IPS-18a (cell line): ENCODE results near the gene ZSCAN10.
"Not testable (repeated sequence)": the region's sequence is repeated elsewhere in the genome, so short reads cannot be mapped to it uniquely, and the experiment has no call there.

Source experiments
- H3K27ac ChIP-seq: one replicate; pipeline ENCODE4 v1.5.1; 2013; ENCODE audit warnings: low read length
- H3K27me3 ChIP-seq: one replicate; pipeline ENCODE4 v1.6.1; 2013; ENCODE audit warnings: mild to moderate bottlenecking, low read length; ENCODE audit not compliant: control insufficient read depth, insufficient read depth
- H3K36me3 ChIP-seq: one replicate; pipeline ENCODE4 v1.6.1; 2013; ENCODE audit warnings: low read depth, low read length; ENCODE audit not compliant: control insufficient read depth
- H3K4me1 ChIP-seq: one replicate; pipeline ENCODE4 v1.6.1; 2013; ENCODE audit warnings: low read depth, low read length; ENCODE audit not compliant: control insufficient read depth
- H3K4me3 ChIP-seq: one replicate; pipeline ENCODE4 v1.5.1; 2013; ENCODE audit warnings: low read length
- H3K9ac ChIP-seq: one replicate; pipeline ENCODE4 v1.6.1; 2013; ENCODE audit warnings: mild to moderate bottlenecking, low read length, moderate library complexity
- H3K9me3 ChIP-seq: one replicate; pipeline ENCODE4 v1.6.1; 2013; ENCODE audit warnings: low read depth, low read length; ENCODE audit not compliant: control insufficient read depth

The ZSCAN10 gene

DNA sequence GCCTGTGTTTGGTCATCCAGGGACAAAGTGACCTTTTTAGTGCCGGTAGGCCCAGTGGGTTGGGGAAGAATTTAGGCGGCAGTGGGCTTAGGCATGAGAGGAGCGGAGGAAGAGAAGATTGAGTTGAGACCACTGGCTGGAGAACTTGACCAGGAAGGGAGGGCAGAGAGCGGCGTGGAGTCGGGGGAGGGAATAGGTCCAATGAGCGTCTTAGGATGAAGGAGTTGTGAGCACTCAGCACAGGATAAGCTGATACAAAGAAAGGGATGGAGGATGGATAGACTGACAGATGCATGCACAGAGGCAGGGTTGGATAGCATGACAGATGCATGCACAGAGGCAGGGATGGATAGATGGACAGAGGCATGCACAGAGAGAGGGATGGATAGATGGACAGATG is 25.6 kb downstream of the ZSCAN10 start:
- no peaks in the 10 kb centered on the region for H3K4me1 ChIP-seq

DNA sequence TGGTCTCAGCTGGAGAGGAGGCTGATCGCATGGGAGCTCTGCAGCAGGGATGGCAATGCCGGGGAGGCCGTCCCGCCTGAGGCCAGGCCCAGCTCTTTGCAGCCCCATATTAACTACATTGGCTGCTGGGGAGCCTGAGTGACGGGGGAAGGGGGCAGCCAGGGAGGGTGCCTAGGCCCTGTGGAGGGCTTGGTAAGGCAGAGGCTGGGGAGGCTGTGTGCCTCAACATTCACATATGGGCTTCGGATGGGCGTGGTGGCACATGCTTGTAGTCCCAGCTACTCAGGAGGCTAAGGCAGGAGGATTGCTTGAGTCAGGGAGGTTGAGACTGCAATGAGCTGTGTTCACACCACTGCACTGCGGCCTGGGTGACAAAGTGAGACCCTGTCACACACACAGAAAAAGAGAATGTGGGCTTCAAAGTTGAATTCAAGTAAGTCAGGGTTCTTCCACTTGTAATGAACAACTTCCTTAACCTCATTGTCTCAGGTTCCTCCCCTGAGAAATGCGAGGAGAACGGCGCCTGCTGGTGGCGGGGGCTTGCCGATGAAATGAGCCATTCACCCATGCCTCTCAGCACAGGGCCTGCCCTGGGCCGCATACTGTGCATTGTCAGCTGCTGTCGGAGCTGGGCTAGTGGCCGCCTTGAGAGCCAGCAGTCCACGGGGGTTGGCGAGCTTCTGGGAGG is 26.4 kb downstream of the ZSCAN10 start:
- not testable (repeated sequence) for H3K9me3 ChIP-seq, H3K4me1 ChIP-seq, H3K36me3 ChIP-seq, H3K9ac ChIP-seq, H3K27me3 ChIP-seq, H3K27ac ChIP-seq, H3K4me3 ChIP-seq

More for the DNA sequence above, 25.6 kb downstream of the ZSCAN10 start:
- no peak overlapping the region for H3K4me3 ChIP-seq
- no peaks in the 10 kb centered on the region for H3K9me3 ChIP-seq
- H3K27ac ChIP-seq, result no peak overlapping the region
- no peaks in the 10 kb centered on the region for H3K36me3 ChIP-seq
- no peaks in the 10 kb centered on the region for H3K27me3 ChIP-seq
- no peak overlapping the region for H3K9ac ChIP-seq

DNA sequence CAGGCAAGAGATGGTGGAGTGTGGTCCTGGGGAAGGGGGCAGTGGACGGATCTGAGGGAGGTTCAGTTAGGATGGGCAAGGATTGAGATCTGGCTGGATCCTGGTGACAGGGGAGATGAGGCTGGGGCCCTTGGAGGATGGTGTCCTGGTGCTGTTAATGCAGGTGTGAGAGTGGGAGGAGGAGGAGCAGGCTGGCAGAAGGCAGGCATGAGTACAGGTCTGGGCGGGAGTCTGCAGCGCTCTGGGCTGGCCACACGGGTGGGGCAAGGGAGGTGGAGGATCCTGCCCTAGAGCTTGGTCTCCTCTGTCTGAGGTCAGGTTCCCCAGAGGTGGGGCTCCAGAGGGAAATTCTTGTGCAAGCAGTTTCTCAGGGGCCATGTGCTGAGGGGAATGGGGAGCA is 26.9 kb downstream of the ZSCAN10 start:
- not testable (repeated sequence) for H3K4me1 ChIP-seq, H3K27ac ChIP-seq, H3K27me3 ChIP-seq, H3K36me3 ChIP-seq, H3K9ac ChIP-seq, H3K9me3 ChIP-seq, H3K4me3 ChIP-seq

DNA sequence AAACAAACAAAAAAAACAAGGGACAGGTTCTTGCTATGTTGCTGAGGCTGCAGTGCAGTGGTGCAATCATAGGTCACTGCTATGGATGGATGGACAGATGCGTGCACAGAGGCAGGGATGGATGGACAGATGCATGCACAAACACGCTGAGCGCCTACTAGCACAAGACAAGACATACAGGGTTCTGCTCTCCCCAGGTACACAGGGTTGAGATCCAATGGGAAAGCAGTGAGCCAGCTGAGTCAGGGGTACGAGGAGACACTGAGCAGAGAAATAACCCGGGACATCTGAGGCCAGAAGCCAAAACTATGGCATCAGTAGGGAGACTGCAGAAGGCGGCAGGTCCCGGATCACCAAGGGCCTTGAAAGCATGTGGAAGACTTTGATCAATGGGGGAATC is 27.4 kb downstream of the ZSCAN10 start:
- Histone ChIP-seq H3K36me3 (no peaks in the 10 kb centered on the region), H3K4me3 (no peak overlapping the region), H3K9me3 (no peaks in the 10 kb centered on the region), H3K27ac (no peak overlapping the region), H3K27me3 (no peaks in the 10 kb centered on the region), H3K9ac (no peak overlapping the region), H3K4me1 (no peaks in the 10 kb centered on the region)

DNA sequence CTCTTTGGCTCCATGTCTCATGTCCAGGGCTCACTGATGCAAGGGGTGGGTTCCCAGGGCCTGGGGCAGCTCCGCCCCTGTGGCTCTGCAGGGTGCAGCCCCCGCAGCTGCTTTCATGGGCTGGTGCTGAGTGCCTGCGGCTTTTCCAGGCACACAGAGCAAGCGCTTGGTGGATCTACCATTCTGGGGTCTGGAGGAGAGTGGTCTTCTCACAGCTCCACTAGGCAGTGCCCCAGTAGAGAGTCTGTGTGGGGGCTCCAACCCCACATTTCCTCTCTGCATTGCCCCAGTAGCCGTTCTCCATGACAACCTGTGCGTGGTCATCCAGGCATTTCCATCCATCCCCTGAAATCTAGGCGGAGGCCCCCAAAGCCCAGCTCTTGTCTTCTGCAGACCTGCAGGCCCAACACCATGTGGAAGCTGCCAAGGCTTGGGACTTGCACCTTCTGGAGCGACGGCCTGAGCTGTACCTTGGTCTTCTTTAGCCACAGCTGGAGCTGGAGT is 28.4 kb downstream of the ZSCAN10 start:
- no peaks in the 10 kb centered on the region for H3K9me3 ChIP-seq
- H3K4me1 ChIP-seq, result no peaks in the 10 kb centered on the region
- H3K27me3 ChIP-seq, result no peaks in the 10 kb centered on the region
- H3K27ac ChIP-seq, result no peak overlapping the region
- H3K36me3 ChIP-seq, result no peaks in the 10 kb centered on the region
- H3K4me3 ChIP-seq, result no peak overlapping the region
- H3K9ac ChIP-seq, result no peak overlapping the region

DNA sequence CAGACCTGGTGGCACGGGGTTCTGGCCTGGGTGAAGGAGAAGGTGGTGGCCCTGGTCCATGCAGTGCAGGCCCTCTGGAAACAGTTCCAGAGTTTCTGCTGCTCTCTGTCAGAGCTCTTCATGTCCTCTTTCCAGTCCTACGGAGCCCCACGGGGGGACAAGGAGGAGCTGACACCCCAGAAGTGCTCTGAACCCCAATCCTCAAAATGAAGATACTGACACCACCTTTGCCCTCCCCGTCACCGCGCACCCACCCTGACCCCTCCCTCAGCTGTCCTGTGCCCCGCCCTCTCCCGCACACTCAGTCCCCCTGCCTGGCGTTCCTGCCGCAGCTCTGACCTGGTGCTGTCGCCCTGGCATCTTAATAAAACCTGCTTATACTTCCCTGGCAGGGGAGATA is 29.9 kb downstream of the ZSCAN10 start:
- H3K4me3 ChIP-seq, H3K9ac ChIP-seq, H3K9me3 ChIP-seq, H3K4me1 ChIP-seq, H3K36me3 ChIP-seq, H3K27me3 ChIP-seq, H3K27ac ChIP-seq: not testable (repeated sequence)

DNA sequence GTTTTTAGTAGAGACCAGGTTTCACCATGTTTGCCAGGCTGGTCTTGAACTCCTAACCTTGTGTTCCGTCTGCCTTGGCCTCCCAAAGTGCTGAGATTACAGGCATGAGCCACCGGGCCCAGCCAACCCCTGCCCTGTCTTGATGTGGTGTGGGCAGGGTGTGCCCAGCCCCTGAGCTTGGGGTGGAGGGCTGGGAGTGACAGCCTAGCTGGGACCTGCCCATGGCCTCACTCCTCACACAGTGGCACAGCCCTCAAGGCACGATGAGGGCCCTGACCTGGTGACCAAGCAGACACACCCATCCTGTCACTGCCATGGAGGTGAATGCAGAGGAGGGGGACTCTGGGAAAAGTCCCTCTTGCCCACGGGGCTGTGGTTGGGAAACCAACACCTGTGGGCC is 30.6 kb downstream of the ZSCAN10 start:
- Histone ChIP-seq H3K9ac (no peak overlapping the region), H3K4me3 (no peak overlapping the region), H3K27ac (no peak overlapping the region), H3K36me3 (no peaks in the 10 kb centered on the region), H3K27me3 (no peaks in the 10 kb centered on the region), H3K9me3 (no peaks in the 10 kb centered on the region), H3K4me1 (peaks cover 5% of the 10 kb centered on the region)

DNA sequence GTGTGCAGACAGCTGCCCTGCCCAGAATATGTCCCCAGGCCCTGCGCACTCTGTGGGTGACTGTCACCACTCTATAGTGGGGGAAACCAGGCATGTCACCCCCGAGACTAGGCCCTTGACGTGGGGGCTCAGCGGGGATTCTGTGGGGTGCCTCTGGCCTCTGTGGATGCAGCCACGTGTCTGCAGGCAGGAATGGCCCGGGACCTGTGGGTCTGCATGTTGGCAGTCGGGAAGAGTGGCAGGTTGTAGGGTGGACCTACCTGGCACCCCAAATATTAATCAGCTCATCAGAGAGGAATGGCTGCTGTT is 32.7 kb downstream of the ZSCAN10 start:
- Histone ChIP-seq H3K9me3 (no peaks in the 10 kb centered on the region), H3K27ac (no peak overlapping the region), H3K36me3 (no peaks in the 10 kb centered on the region), H3K4me3 (no peak overlapping the region), H3K9ac (no peak overlapping the region), H3K27me3 (no peaks in the 10 kb centered on the region), H3K4me1 (peaks cover 5% of the 10 kb centered on the region)

DNA sequence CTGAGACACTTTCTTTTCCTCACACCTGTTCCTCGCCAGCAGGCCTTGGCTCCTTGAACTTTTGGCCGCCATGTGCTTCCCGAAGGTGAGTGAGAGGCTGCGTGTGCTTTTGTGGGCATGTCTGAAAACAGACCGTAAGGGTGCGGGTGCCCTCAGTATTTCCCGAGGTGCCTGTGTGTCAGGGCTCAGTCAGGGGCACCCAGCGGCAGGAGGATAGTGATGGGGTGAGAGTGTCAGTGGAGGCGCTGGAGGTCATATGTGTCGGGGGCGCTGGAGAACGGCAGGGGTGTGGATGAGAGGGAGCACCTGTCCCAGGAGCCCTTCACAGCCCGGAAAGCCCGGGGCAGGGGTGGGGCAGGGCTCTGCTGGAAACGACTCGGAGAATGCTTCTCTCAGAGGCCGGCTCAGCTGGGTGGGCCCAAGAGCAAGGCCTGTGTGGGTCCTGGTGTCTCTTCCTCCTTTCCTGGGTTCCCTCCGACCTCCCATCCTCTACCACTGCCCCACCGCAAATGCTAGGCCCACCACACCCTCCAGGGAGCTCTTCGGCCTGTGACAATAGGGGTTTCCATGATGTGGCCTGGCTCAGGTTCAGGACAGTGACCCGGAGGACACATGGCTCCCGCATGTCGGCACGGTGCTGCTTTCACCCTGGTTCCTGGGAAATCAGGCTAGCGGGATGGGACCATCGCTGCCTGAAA is 33.2 kb downstream of the ZSCAN10 start:
- Histone ChIP-seq H3K9ac (no peak overlapping the region), H3K36me3 (no peaks in the 10 kb centered on the region), H3K4me3 (no peak overlapping the region), H3K27me3 (no peaks in the 10 kb centered on the region), H3K27ac (no peak overlapping the region), H3K9me3 (no peaks in the 10 kb centered on the region), H3K4me1 (peaks cover 5% of the 10 kb centered on the region)

DNA sequence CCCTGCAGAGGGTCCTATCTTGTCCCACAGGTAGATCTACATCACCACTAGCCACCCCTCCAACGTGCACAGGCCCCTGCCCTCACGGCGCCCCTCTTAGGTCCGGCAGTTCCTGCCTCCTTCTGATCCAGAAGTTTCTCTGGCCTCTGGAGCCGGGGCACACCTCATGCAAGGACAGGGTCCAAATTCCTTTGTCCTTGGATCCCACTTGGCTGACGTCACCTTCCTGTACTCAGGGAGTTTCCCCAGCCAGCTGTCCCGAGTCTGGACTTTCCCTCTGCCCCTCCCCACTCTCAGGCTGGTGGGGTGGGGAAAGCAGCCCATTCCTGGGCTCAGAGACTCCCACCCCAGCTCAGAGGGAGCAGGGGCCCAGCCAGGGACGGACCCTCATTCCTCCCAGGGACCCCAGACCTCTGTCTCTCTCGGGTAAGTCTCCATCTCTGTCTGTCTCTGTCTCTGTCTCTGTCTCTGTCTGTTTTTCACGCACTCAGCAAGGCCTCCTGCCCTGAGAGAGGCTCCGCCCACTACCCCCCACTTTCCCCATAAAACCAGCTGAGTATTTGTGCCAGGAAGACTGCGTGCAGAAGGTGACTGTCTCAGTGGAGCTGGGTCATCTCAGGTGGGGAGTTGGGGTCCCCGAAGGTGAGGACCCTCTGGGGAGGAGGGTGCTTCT is 33.9 kb downstream of the ZSCAN10 start, which contains the start of gene IL32:
Gene IL32, plus strand, starts transcription at position 572 of the 673 bp plus-strand sequence. CDS start 172 bp downstream, outside the sequence.
- H3K4me1 ChIP-seq, result peaks cover 5% of the 10 kb centered on the region
- no peaks in the 10 kb centered on the region for H3K9me3 ChIP-seq
- no peaks in the 10 kb centered on the region for H3K27me3 ChIP-seq
- H3K4me3 ChIP-seq, result no peak within 1 kb of the TSS
- no peak within 1 kb of the TSS for H3K27ac ChIP-seq
- H3K36me3 ChIP-seq, result no peaks in the 10 kb centered on the region
- no peak within 1 kb of the TSS for H3K9ac ChIP-seq

DNA sequence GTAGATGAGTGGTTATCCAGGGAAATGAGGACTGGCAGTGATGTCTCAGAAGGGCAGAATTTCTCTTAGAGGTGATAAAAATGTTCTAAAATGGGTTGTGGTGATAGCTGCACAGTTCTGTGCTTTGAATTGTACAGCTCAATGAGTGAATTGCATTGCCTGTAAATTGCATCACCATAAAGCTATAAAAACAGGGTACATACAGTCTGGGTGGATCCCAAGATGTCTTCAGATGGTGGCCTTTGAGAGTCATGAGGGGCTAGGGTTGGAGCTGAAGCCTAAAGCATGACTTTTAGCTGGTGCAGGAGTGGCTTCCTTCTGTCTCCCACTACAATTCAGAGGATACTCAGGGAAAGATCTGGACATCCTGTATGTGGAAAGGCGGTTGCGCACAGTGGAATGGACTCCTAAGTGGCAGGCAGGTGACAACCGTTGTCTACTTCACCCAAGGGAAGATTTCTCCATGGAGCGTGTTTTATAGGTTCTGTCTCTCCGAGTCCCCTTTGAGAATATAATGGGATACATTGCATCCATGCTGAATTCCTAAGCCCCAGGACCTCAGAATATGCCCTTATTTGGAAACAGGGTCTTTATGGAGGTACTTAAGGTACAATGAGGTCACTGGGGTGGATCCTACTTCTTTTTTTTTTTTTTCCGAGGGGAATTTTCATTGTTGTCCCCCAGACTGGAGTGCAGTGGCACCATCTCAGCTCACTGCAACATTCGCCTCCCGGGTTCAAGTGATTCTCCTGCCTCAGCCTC is 35.3 kb downstream of the ZSCAN10 start:
- H3K4me1 ChIP-seq, result peaks cover 5% of the 10 kb centered on the region
- no peaks in the 10 kb centered on the region for H3K36me3 ChIP-seq
- H3K9ac ChIP-seq, result no peak overlapping the region
- no peak overlapping the region for H3K4me3 ChIP-seq
- H3K9me3 ChIP-seq, result no peaks in the 10 kb centered on the region
- H3K27me3 ChIP-seq, result no peaks in the 10 kb centered on the region
- no peak overlapping the region for H3K27ac ChIP-seq
